ENCODE results near the gene RSPRY1.

RSPRY1 gene

GRCh38 chr16:57151369-57151768, 34.8 kb upstream of the RSPRY1 start:
- DNase-seq = no peak
- in situ Hi-C loops (cut with MboI; ENCODE audit: low pct_unique_long_range_greater_than_20kb, low sequenced_read_pairs) = no loop called here

- DNase-seq = no peak
- in situ Hi-C loops (cut with MboI; ENCODE audit: low pct_unique_long_range_greater_than_20kb, low sequenced_read_pairs) = no loop called here
Measured at GRCh38 chr16:57152096-57153093, 33.7 kb upstream of the RSPRY1 start.

- in situ Hi-C loops (cut with MboI; ENCODE audit: low pct_unique_long_range_greater_than_20kb, low sequenced_read_pairs) = no loop called here
- no peak for DNase-seq
Measured at GRCh38 chr16:57153841-57154240, 32.3 kb upstream of the RSPRY1 start.

- DNase-seq = no peak
- in situ Hi-C loops (cut with MboI; ENCODE audit: low pct_unique_long_range_greater_than_20kb, low sequenced_read_pairs) = no loop called here
Measured at GRCh38 chr16:57155702-57156350, 30.3 kb upstream of the RSPRY1 start.

- no peak for DNase-seq
- in situ Hi-C loops (cut with MboI; ENCODE audit: low pct_unique_long_range_greater_than_20kb, low sequenced_read_pairs) = no loop called here
Measured at GRCh38 chr16:57156351-57156703, 29.8 kb upstream of the RSPRY1 start.

GRCh38 chr16:57157533-57157932, 28.6 kb upstream of the RSPRY1 start:
- in situ Hi-C loops (cut with MboI; ENCODE audit: low pct_unique_long_range_greater_than_20kb, low sequenced_read_pairs) = no loop called here
- no peak for DNase-seq

- no peak for DNase-seq
- in situ Hi-C loops (cut with MboI; ENCODE audit: low pct_unique_long_range_greater_than_20kb, low sequenced_read_pairs) = no loop called here
Measured at GRCh38 chr16:57159447-57159846, 26.7 kb upstream of the RSPRY1 start.

- DNase-seq = no peak
- in situ Hi-C loops (cut with MboI; ENCODE audit: low pct_unique_long_range_greater_than_20kb, low sequenced_read_pairs) = no loop called here
Measured at GRCh38 chr16:57163842-57164241, 22.3 kb upstream of the RSPRY1 start.

- in situ Hi-C loops (cut with MboI; ENCODE audit: low pct_unique_long_range_greater_than_20kb, low sequenced_read_pairs) = no loop called here
- no peak for DNase-seq
Measured at GRCh38 chr16:57165483-57165882, 20.6 kb upstream of the RSPRY1 start.

- DNase-seq = no peak
- in situ Hi-C loops (cut with MboI; ENCODE audit: low pct_unique_long_range_greater_than_20kb, low sequenced_read_pairs) = no loop called here
Measured at GRCh38 chr16:57165938-57166337, 20.2 kb upstream of the RSPRY1 start.

GRCh38 chr16:57166451-57166850, 19.7 kb upstream of the RSPRY1 start:
- in situ Hi-C loops (cut with MboI; ENCODE audit: low pct_unique_long_range_greater_than_20kb, low sequenced_read_pairs) = no loop called here
- no peak for DNase-seq

GRCh38 chr16:57166951-57167350, 19.2 kb upstream of the RSPRY1 start:
- DNase-seq = no peak
- in situ Hi-C loops (cut with MboI; ENCODE audit: low pct_unique_long_range_greater_than_20kb, low sequenced_read_pairs) = no loop called here

GRCh38 chr16:57167538-57167937, 18.6 kb upstream of the RSPRY1 start:
- no peak for DNase-seq
- in situ Hi-C loops (cut with MboI; ENCODE audit: low pct_unique_long_range_greater_than_20kb, low sequenced_read_pairs) = no loop called here

- in situ Hi-C loops (cut with MboI; ENCODE audit: low pct_unique_long_range_greater_than_20kb, low sequenced_read_pairs) = no loop called here
- DNase-seq = peak; percentile 80
Measured at GRCh38 chr16:57167953-57168352, 18.2 kb upstream of the RSPRY1 start.

GRCh38 chr16:57169327-57169726, 16.8 kb upstream of the RSPRY1 start:
- in situ Hi-C loops (cut with MboI; ENCODE audit: low pct_unique_long_range_greater_than_20kb, low sequenced_read_pairs) = no loop called here
- DNase-seq = no peak

GRCh38 chr16:57172721-57173290, 13.3 kb upstream of the RSPRY1 start:
- in situ Hi-C loops (cut with MboI; ENCODE audit: low pct_unique_long_range_greater_than_20kb, low sequenced_read_pairs) = no loop called here
- DNase-seq = no peak

GRCh38 chr16:57175896-57176295, 10.2 kb upstream of the RSPRY1 start:
- in situ Hi-C loops (cut with MboI; ENCODE audit: low pct_unique_long_range_greater_than_20kb, low sequenced_read_pairs) = no loop called here
- DNase-seq = no peak

- no peak for DNase-seq
- in situ Hi-C loops (cut with MboI; ENCODE audit: low pct_unique_long_range_greater_than_20kb, low sequenced_read_pairs) = no loop called here
Measured at GRCh38 chr16:57178196-57178595, 7.9 kb upstream of the RSPRY1 start.

- in situ Hi-C loops (cut with MboI; ENCODE audit: low pct_unique_long_range_greater_than_20kb, low sequenced_read_pairs) = no loop called here
- no peak for DNase-seq
Measured at GRCh38 chr16:57178793-57179212, 7.3 kb upstream of the RSPRY1 start.

GRCh38 chr16:57179215-57179828, 6.8 kb upstream of the RSPRY1 start:
- no peak for DNase-seq
- in situ Hi-C loops (cut with MboI; ENCODE audit: low pct_unique_long_range_greater_than_20kb, low sequenced_read_pairs) = no loop called here

All from KBM-7 (cell line).